Mesothelial cell of epicardium (in vitro differentiated cells): Measurements from ENCODE around the gene UGT1A3. TPM values are rescaled to one million over a fixed set of nuclear protein-coding genes. Genes with fewer than 3 reads are reported as not detected.
A peak's percentile ranks its signal among the peaks of the same experiment; 100 is the strongest.

ENCODE experiments used
- DNase-seq, 2 experiments: peaks; one replicate each; pipeline ENCODE4 v3.0.0; 2021; ENCODE audit warnings: low spot score in 2 of 2; ENCODE audit not compliant: unreplicated experiment in 2 of 2
- H3K27ac Mint-ChIP-seq: 2 replicates; pipeline ENCODE4 v1.8.0; 2021; ENCODE audit warnings: mixed read lengths
- H3K27me3 Mint-ChIP-seq: 2 replicates; pipeline ENCODE4 v1.8.0; 2021; ENCODE audit warnings: low read depth, mixed read lengths
- H3K36me3 Mint-ChIP-seq: 2 replicates; pipeline ENCODE4 v1.8.0; 2021; ENCODE audit warnings: mixed read lengths
- H3K4me1 Mint-ChIP-seq: 2 replicates; pipeline ENCODE4 v1.8.0; 2021; ENCODE audit warnings: mixed read lengths
- H3K4me3 Mint-ChIP-seq: 2 replicates; pipeline ENCODE4 v1.8.0; 2021; ENCODE audit warnings: mild to moderate bottlenecking, moderate library complexity, mixed read lengths
- H3K9me3 Mint-ChIP-seq: 2 replicates; pipeline ENCODE4 v1.8.0; 2021; ENCODE audit warnings: mixed read lengths
- CTCF ChIP-seq: fragments of 200-600 bp; sonication (generic); IDR thresholded peaks from one replicate; pipeline ENCODE4 v1.5.0; 2021; ENCODE audit warnings: antibody characterized with exemption; ENCODE audit not compliant: unreplicated experiment
- total RNA-seq: library from RNA; stranded (reverse); gene quantifications from 3 replicates; pipeline ENCODE4 v1.2.1, GENCODE V29; 2021

The UGT1A3 gene
- total RNA-seq, 1 donor from 2014 or later = not detected

- DNase-seq = peak in 1 of 2 experiments; percentile 32
- Mint-ChIP-seq H3K4me1 (no peaks in the 10 kb centered on the region), H3K27me3 (peaks cover 23% of the 10 kb centered on the region), H3K9me3 (peaks cover 6% of the 10 kb centered on the region), H3K27ac (no peak overlapping the region), H3K4me3 (no peak overlapping the region), H3K36me3 (no peaks in the 10 kb centered on the region)
- TF ChIP-seq CTCF = no peak
Observed at GRCh38 chr2:233800208-233800607, 71.4 kb downstream of the UGT1A3 start.

- H3K9me3 Mint-ChIP-seq = peaks cover 6% of the 10 kb centered on the region
- no peak for TF ChIP-seq CTCF
- DNase-seq = peak; percentile 6 to 14
- peaks cover 33% of the 10 kb centered on the region for H3K27me3 Mint-ChIP-seq
- no peak overlapping the region for H3K27ac Mint-ChIP-seq
- no peaks in the 10 kb centered on the region for H3K4me1 Mint-ChIP-seq
- no peaks in the 10 kb centered on the region for H3K36me3 Mint-ChIP-seq
- no peak overlapping the region for H3K4me3 Mint-ChIP-seq
Observed at GRCh38 chr2:233801357-233802131, 72.7 kb downstream of the UGT1A3 start.

- Mint-ChIP-seq H3K27me3 (peaks cover 33% of the 10 kb centered on the region), H3K27ac (no peak overlapping the region), H3K9me3 (peaks cover 6% of the 10 kb centered on the region), H3K36me3 (no peaks in the 10 kb centered on the region), H3K4me3 (no peak overlapping the region), H3K4me1 (no peaks in the 10 kb centered on the region)
- DNase-seq = no peak
- no peak for TF ChIP-seq CTCF
Observed at GRCh38 chr2:233802132-233802815, 73.4 kb downstream of the UGT1A3 start.

- peaks cover 37% of the 10 kb centered on the region for H3K27me3 Mint-ChIP-seq
- no peak overlapping the region for H3K27ac Mint-ChIP-seq
- no peaks in the 10 kb centered on the region for H3K36me3 Mint-ChIP-seq
- peak in 1 of 2 experiments; percentile 29 for DNase-seq
- no peak for TF ChIP-seq CTCF
- no peaks in the 10 kb centered on the region for H3K4me1 Mint-ChIP-seq
- H3K9me3 Mint-ChIP-seq = peaks cover 6% of the 10 kb centered on the region
- H3K4me3 Mint-ChIP-seq = no peak overlapping the region
Observed at GRCh38 chr2:233803292-233803911, 74.6 kb downstream of the UGT1A3 start.

GRCh38 chr2:233803994-233804393, 75.2 kb downstream of the UGT1A3 start:
- Mint-ChIP-seq H3K36me3 (no peaks in the 10 kb centered on the region), H3K4me3 (no peak overlapping the region), H3K4me1 (no peaks in the 10 kb centered on the region), H3K9me3 (peaks cover 6% of the 10 kb centered on the region), H3K27me3 (peaks cover 40% of the 10 kb centered on the region), H3K27ac (no peak overlapping the region)
- DNase-seq = peak in 1 of 2 experiments; percentile 31
- TF ChIP-seq CTCF = no peak
